Left forelimb (tissue), 1 donor: ENCODE measurements around the gene FPR1.

ENCODE experiments used
- DNase-seq: peaks from one replicate; pipeline ENCODE4 v3.0.0-alpha.2; 2018; ENCODE audit warnings: low spot score

Gene FPR1

GRCh38 chr19:51737389-51737788 lies 14.3 kb downstream of the FPR1 start:
- DNase-seq = no peak

- no peak for DNase-seq
Observed at GRCh38 chr19:51735759-51736449, 15.8 kb downstream of the FPR1 start.

- DNase-seq = no peak
Observed at GRCh38 chr19:51733742-51734522, 17.7 kb downstream of the FPR1 start.

GRCh38 chr19:51729781-51730180 lies 21.9 kb downstream of the FPR1 start:
- no peak for DNase-seq

- no peak for DNase-seq
Observed at GRCh38 chr19:51727349-51727880, 24.3 kb downstream of the FPR1 start.

GRCh38 chr19:51726049-51726448 lies 25.6 kb downstream of the FPR1 start:
- no peak for DNase-seq

GRCh38 chr19:51724543-51724942 lies 27.1 kb downstream of the FPR1 start:
- no peak for DNase-seq

- DNase-seq = no peak
Observed at GRCh38 chr19:51722492-51722891, 29.2 kb downstream of the FPR1 start.

GRCh38 chr19:51721905-51722304 lies 29.8 kb downstream of the FPR1 start:
- no peak for DNase-seq

- DNase-seq = peak; percentile 55
Observed at GRCh38 chr19:51719251-51719988, 32.3 kb downstream of the FPR1 start.

- DNase-seq = peak; percentile 37
Observed at GRCh38 chr19:51716925-51717324, 34.8 kb downstream of the FPR1 start.

- no peak for DNase-seq
Observed at GRCh38 chr19:51715850-51716249, 35.8 kb downstream of the FPR1 start.

- DNase-seq = no peak
Observed at GRCh38 chr19:51714848-51715247, 36.8 kb downstream of the FPR1 start.

- no peak for DNase-seq
Observed at GRCh38 chr19:51713319-51714285, 38.1 kb downstream of the FPR1 start.

- DNase-seq = no peak
Observed at GRCh38 chr19:51712461-51713081, 39.1 kb downstream of the FPR1 start.

GRCh38 chr19:51711702-51712101 lies 40.0 kb downstream of the FPR1 start:
- DNase-seq = no peak

GRCh38 chr19:51710163-51710562 lies 41.5 kb downstream of the FPR1 start:
- DNase-seq = no peak

GRCh38 chr19:51709575-51709974 lies 42.1 kb downstream of the FPR1 start:
- no peak for DNase-seq

- DNase-seq = peak; percentile 41
Observed at GRCh38 chr19:51708811-51709210, 42.9 kb downstream of the FPR1 start.

- DNase-seq = no peak
Observed at GRCh38 chr19:51706885-51707284, 44.8 kb downstream of the FPR1 start.

- peak; percentile 45 for DNase-seq
Observed at GRCh38 chr19:51706296-51706695, 45.4 kb downstream of the FPR1 start.
